ENCODE results near the gene THOC2. TPM values are rescaled to one million over a fixed set of nuclear protein-coding genes. Genes with fewer than 3 reads are reported as not detected.

THOC2 gene
- total RNA-seq, 1 donor from 2014 or later: 107 TPM

GRCh38 chrX:123563167-123563566 lies 169.7 kb downstream of the THOC2 start:
- DNase-seq: no peak

GRCh38 chrX:123562342-123563146 lies 170.3 kb downstream of the THOC2 start:
- no peak for DNase-seq

- DNase-seq: no peak
Observed at GRCh38 chrX:123561439-123562215, 171.2 kb downstream of the THOC2 start.

GRCh38 chrX:123550829-123551228 lies 182.0 kb downstream of the THOC2 start:
- DNase-seq: no peak

Small RNA genes lying within 50 kb of the gene (small RNA-seq; reads per million reads assigned to genes)
- gene AL030996.1 (not detected), gene RNU7-69P (not detected)

Other genes starting within 250 kb of the THOC2 start
- gene XIAP, start 127.0 kb upstream of the THOC2 start, total RNA-seq: 95.3 TPM
- gene STAG2, start 228.7 kb upstream of the THOC2 start, total RNA-seq: 142 TPM